ENCODE results near the gene PITX3. TPM values are rescaled to one million over a fixed set of nuclear protein-coding genes. Genes with fewer than 3 reads are reported as not detected.

Gene PITX3
- total RNA-seq, 4 donors from 2014 or later, result not detected

GRCh38 chr10:102235598-102235920 lies 5.8 kb downstream of the PITX3 start:
- peaks cover 0 to 97% (median 8%) of the 10 kb centered on the region in 4 donors for H3K27me3 ChIP-seq
- no peaks in the 10 kb centered on the region for H3K36me3 ChIP-seq
- TF ChIP-seq POLR2A (IDR thresholded peaks at IDR 0.05) (no peak), CTCF (IDR thresholded peaks at IDR 0.05) (no peak)
- intact Hi-C loops (cut with DNase I), result no loop called here
- WGBS, 2 donors, result 57 to 70% methylated on average over 1 of the region's 1 CpG
- H3K4me1 ChIP-seq, result peaks cover 13 to 27% (median 15%) of the 10 kb centered on the region in 3 donors
- no peak overlapping the region for H3K4me3 ChIP-seq
- no peaks in the 10 kb centered on the region for H3K9me3 ChIP-seq
- DNase-seq, result no peak
- H3K27ac ChIP-seq, result no peak overlapping the region

- Histone ChIP-seq H3K27ac (no peak overlapping the region), H3K27me3 (peaks cover 0 to 97% (median 8%) of the 10 kb centered on the region in 4 donors), H3K36me3 (no peaks in the 10 kb centered on the region), H3K4me3 (no peak overlapping the region), H3K9me3 (no peaks in the 10 kb centered on the region), H3K4me1 (peaks cover 14 to 29% (median 19%) of the 10 kb centered on the region in 3 donors)
- intact Hi-C loops (cut with DNase I), result no loop called here
- 76 to 80% methylated on average over 10 to 11 of the region's 12 CpGs for WGBS, 2 donors
- no peak for DNase-seq
- no peak for TF ChIP-seq POLR2A (IDR thresholded peaks at IDR 0.05)
- TF ChIP-seq CTCF (IDR thresholded peaks at IDR 0.05), result no peak
Measured at GRCh38 chr10:102234888-102235597, 6.3 kb downstream of the PITX3 start.

- Histone ChIP-seq H3K27me3 (peaks cover 0 to 96% (median 8%) of the 10 kb centered on the region in 4 donors), H3K4me3 (no peak overlapping the region), H3K4me1 (peaks cover 17 to 33% (median 22%) of the 10 kb centered on the region in 3 donors), H3K9me3 (no peaks in the 10 kb centered on the region), H3K27ac (no peak overlapping the region), H3K36me3 (no peaks in the 10 kb centered on the region)
- no peak for DNase-seq
- WGBS, 2 donors, result 80% methylated on average over 1 of the region's 1 CpG; no CpG with 5 or more reads in 1 of the 2 donors
- TF ChIP-seq CTCF (IDR thresholded peaks at IDR 0.05) (no peak), POLR2A (IDR thresholded peaks at IDR 0.05) (no peak)
- intact Hi-C loops (cut with DNase I), result no loop called here
Measured at GRCh38 chr10:102233997-102234396, 7.3 kb downstream of the PITX3 start.

- Histone ChIP-seq H3K4me1 (peaks cover 17 to 39% (median 25%) of the 10 kb centered on the region in 3 donors), H3K9me3 (no peaks in the 10 kb centered on the region), H3K4me3 (peak overlapping the region; percentile 42 to 71 (median 50)), H3K27me3 (peaks cover 0 to 96% (median 8%) of the 10 kb centered on the region in 4 donors), H3K27ac (no peak overlapping the region), H3K36me3 (no peaks in the 10 kb centered on the region)
- TF ChIP-seq POLR2A (IDR thresholded peaks at IDR 0.05) (no peak), CTCF (IDR thresholded peaks at IDR 0.05) (peak in 5 of 6 experiments; percentile 75 to 90 (median 80))
- 15 to 42% methylated on average over 15 to 51 of the region's 76 CpGs for WGBS, 2 donors
- intact Hi-C loops (cut with DNase I), result no loop called here
- DNase-seq, result no peak
Measured at GRCh38 chr10:102231357-102232318, 9.7 kb downstream of the PITX3 start.
